PC-9 (cell line): ENCODE data around the gene GDPGP1. TPM values are rescaled to one million over a fixed set of nuclear protein-coding genes. Genes with fewer than 3 reads are reported as not detected.

Source experiments
- BruUV-seq: library from RNA; stranded (reverse); fragments of 400-500 nt; replicated peaks from 2 replicates; lab custom pipeline; 2021; lab: Mats Ljungman, UMichigan
- CTCF ChIA-PET: fragments of 300-600 bp; sonication (Branson Sonifier 250); formaldehyde crosslinking; loops from one replicate; lab custom pipeline; 2022; ENCODE audit warnings: antibody characterized with exemption; lab: Charles Lee
- POLR2A ChIA-PET: fragments of 300-600 bp; sonication (Branson Sonifier 250); formaldehyde crosslinking; loops from one replicate; lab custom pipeline; 2022; ENCODE audit warnings: antibody characterized with exemption; ENCODE audit not compliant: unreplicated experiment; lab: Charles Lee
- DNase-seq, 2 experiments: peaks; one replicate each; pipeline versions ENCODE4 v3.0.0 to v3.0.0-alpha.2; 2015 to 2022; ENCODE audit warnings: mixed read lengths in 1 of 2
- H2AFZ ChIP-seq: fragments of 200-600 bp; sonication (generic); 2 replicates; pipeline ENCODE4 v1.8.1; 2017; ENCODE audit warnings: antibody characterized with exemption
- H3F3A ChIP-seq: fragments of 200-600 bp; sonication (generic); 2 replicates; pipeline ENCODE4 v1.8.1; 2017; ENCODE audit warnings: antibody characterized with exemption, mild to moderate bottlenecking, low read depth; ENCODE audit not compliant: insufficient read depth
- H3K27ac ChIP-seq: fragments of 200-600 bp; sonication (generic); 2 replicates; pipeline ENCODE4 v1.6.1; 2016; ENCODE audit warnings: mixed run types
- H3K27me3 ChIP-seq: fragments of 200-600 bp; sonication (generic); 2 replicates; pipeline ENCODE4 v1.6.1; 2016; ENCODE audit warnings: low read depth, mixed run types; ENCODE audit not compliant: insufficient read depth
- H3K36me3 ChIP-seq: fragments of 200-600 bp; sonication (generic); 2 replicates; pipeline ENCODE4 v1.6.1; 2016; ENCODE audit warnings: low read depth, mixed run types
- H3K4me1 ChIP-seq: fragments of 200-600 bp; sonication (generic); replicated peaks from 2 replicates; pipeline ENCODE4 v1.6.1; 2016; ENCODE audit warnings: mixed run types; ENCODE audit not compliant: insufficient read depth
- H3K4me2 ChIP-seq: fragments of 200-600 bp; sonication (generic); 2 replicates; pipeline ENCODE4 v1.6.1; 2017; ENCODE audit warnings: mixed run types
- H3K4me3 ChIP-seq: fragments of 200-600 bp; sonication (generic); 2 replicates; pipeline ENCODE4 v1.6.1; 2016; ENCODE audit warnings: mixed run types
- H3K79me2 ChIP-seq: fragments of 200-600 bp; sonication (generic); 2 replicates; pipeline ENCODE4 v1.6.1; 2017; ENCODE audit warnings: low read depth, mixed run types
- H3K9me2 ChIP-seq: fragments of 200-600 bp; sonication (generic); 2 replicates; pipeline ENCODE4 v1.8.1; 2017; ENCODE audit warnings: mild to moderate bottlenecking; ENCODE audit not compliant: insufficient read depth
- H3K9me3 ChIP-seq: fragments of 200-600 bp; sonication (generic); 2 replicates; pipeline ENCODE4 v1.8.1; 2016; ENCODE audit warnings: low read depth; ENCODE audit not compliant: insufficient read depth
- H4K20me1 ChIP-seq: fragments of 200-600 bp; sonication (generic); 2 replicates; pipeline ENCODE4 v1.8.1; 2017; ENCODE audit not compliant: insufficient read depth
- EZH2 ChIP-seq: fragments of 200-600 bp; sonication (generic); IDR thresholded peaks from 2 replicates; pipeline ENCODE4 v1.8.0; 2017; ENCODE audit warnings: antibody characterized with exemption, low read depth
- intact Hi-C: fragments of 100-400 bp; cut with micrococcal nuclease; formaldehyde crosslinking; loops from one replicate; pipeline ENCODE4 v1.10.0; 2022; ENCODE audit not compliant: unreplicated experiment
- total RNA-seq: library from RNA; stranded (reverse); gene quantifications from 2 replicates; pipeline ENCODE4 v1.2.3, GENCODE V29; 2021
- TF ChIP-seq, protein P1 (sequence below): fragments of 200-600 bp; sonication (generic); conservative IDR thresholded peaks from 2 replicates; pipeline ENCODE4 v1.6.1; 2017; ENCODE audit warnings: mixed run types, antibody characterized with exemption, mild to moderate bottlenecking, moderate library complexity

The GDPGP1 gene
- total RNA-seq, 1 experiment from 2014 or later, result 7.6 TPM

DNA sequence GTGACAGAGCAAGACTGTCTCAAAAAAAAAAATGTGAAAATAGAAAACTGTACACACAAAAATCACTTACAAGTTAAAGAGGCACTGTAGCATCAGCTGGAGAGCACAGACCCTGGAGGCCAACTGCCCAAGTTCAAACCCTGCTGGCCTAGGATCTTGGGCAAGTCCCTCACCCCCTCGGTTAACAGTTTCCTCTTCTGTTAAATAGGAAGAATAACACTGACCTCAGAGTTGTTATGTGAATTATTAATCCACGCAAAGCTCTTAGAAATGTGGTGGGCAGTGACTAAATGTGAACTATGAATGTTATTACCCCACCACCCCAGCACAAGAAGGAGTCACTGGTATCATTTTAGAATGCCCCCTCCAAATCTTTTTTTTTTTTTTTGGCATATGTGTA is 11.5 kb upstream of the GDPGP1 start:
- CTCF ChIA-PET, result no interaction called here
- H3K4me2 ChIP-seq, result no peak overlapping the region
- no peaks in the 10 kb centered on the region for H3K27me3 ChIP-seq
- no peaks in the 10 kb centered on the region; the same call in 1 of the 2 replicates for H4K20me1 ChIP-seq
- DNase-seq, result no peak
- TF ChIP-seq, protein P1, sequence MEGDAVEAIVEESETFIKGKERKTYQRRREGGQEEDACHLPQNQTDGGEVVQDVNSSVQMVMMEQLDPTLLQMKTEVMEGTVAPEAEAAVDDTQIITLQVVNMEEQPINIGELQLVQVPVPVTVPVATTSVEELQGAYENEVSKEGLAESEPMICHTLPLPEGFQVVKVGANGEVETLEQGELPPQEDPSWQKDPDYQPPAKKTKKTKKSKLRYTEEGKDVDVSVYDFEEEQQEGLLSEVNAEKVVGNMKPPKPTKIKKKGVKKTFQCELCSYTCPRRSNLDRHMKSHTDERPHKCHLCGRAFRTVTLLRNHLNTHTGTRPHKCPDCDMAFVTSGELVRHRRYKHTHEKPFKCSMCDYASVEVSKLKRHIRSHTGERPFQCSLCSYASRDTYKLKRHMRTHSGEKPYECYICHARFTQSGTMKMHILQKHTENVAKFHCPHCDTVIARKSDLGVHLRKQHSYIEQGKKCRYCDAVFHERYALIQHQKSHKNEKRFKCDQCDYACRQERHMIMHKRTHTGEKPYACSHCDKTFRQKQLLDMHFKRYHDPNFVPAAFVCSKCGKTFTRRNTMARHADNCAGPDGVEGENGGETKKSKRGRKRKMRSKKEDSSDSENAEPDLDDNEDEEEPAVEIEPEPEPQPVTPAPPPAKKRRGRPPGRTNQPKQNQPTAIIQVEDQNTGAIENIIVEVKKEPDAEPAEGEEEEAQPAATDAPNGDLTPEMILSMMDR, result no peak
- TF ChIP-seq EZH2, result no peak
- H3K4me3 ChIP-seq, result no peak overlapping the region
- no peaks in the 10 kb centered on the region for H3K4me1 ChIP-seq
- no peak overlapping the region for H3K27ac ChIP-seq
- intact Hi-C loops, result no loop called here
- H3F3A ChIP-seq, result peaks cover 62% of the 10 kb centered on the region
- peaks cover 19% of the 10 kb centered on the region; the same call in 1 of the 2 replicates for H3K79me2 ChIP-seq
- H3K9me3 ChIP-seq, result no peaks in the 10 kb centered on the region
- POLR2A ChIA-PET, result interaction anchor here (0.7 kb wide), 1 partner anchor 317 kb away, joined by 14 read pairs; no protein-coding TSS in a partner anchor
- no TSS peak for BruUV-seq
- no peak overlapping the region for H2AFZ ChIP-seq
- H3K9me2 ChIP-seq, result no peaks in the 10 kb centered on the region
- peaks cover 39% of the 10 kb centered on the region for H3K36me3 ChIP-seq

DNA sequence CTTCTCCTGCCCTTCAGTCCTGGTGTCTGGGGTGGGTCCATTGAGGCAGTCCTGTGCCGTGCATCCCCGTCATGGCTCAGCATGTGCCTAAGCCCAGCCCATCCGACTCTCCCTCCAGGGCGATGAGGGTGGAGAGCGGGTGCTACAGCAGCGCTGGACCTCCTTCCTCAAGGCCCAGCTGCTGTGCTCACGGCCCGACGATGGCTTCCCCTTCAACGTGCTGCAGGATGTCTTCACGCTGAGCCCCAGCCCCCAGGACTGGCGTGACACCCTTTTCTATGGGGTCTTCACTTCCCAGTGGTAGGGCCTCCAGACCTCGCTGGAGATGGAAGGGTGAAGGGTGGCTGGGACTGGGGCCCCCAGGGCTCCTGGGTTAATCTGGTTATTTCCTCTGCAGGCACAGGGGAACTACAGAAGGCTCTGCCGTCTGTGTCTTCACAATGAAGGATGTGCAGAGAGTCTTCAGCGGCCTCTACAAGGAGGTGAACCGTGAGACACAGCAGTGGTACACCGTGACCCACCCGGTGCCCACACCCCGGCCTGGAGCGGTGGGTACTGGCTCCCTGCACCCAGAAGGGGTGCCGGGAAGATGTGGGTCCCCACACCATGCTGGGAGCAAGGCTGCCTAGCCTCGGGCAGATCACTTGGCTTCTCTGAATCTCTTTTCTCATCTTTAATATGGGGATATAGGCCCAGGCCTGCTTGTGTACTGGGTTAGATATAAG is 10.4 kb upstream of the GDPGP1 start:
- intact Hi-C loops, result no loop called here
- TF ChIP-seq EZH2, result no peak
- TF ChIP-seq, protein P1, result no peak
- DNase-seq, result no peak
- Histone ChIP-seq H3K4me3 (no peak overlapping the region), H3K79me2 (peaks cover 10% of the 10 kb centered on the region; the same call in 1 of the 2 replicates), H3K9me3 (no peaks in the 10 kb centered on the region), H2AFZ (no peak overlapping the region), H3K27me3 (no peaks in the 10 kb centered on the region), H4K20me1 (no peaks in the 10 kb centered on the region; the same call in 1 of the 2 replicates), H3F3A (peaks cover 61% of the 10 kb centered on the region), H3K9me2 (no peaks in the 10 kb centered on the region), H3K27ac (no peak overlapping the region), H3K4me1 (no peaks in the 10 kb centered on the region), H3K36me3 (peaks cover 34% of the 10 kb centered on the region), H3K4me2 (no peak overlapping the region)
- BruUV-seq, result no TSS peak
- POLR2A ChIA-PET, result no interaction called here
- CTCF ChIA-PET, result no interaction called here

DNA sequence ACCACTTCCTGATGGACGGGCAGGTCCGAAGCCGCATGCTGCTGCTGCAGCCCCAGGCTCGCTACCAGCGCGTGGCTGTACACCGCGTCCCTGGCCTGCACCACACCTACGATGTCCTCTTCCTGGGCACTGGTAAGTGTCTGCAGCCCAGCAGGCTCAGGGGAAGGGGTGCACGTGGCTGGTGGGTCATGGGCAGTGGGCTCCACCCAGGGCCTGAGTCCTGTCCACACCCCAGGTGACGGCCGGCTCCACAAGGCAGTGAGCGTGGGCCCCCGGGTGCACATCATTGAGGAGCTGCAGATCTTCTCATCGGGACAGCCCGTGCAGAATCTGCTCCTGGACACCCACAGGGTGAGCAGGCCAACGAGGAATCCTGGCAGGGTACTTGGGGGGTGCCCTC is 9.0 kb upstream of the GDPGP1 start:
- no peak overlapping the region for H3K4me2 ChIP-seq
- TF ChIP-seq EZH2, result no peak
- TF ChIP-seq, protein P1, result no peak
- no peaks in the 10 kb centered on the region for H3K79me2 ChIP-seq
- H2AFZ ChIP-seq, result no peak overlapping the region
- H3K4me3 ChIP-seq, result no peak overlapping the region
- intact Hi-C loops, result no loop called here
- peaks cover 64% of the 10 kb centered on the region for H3F3A ChIP-seq
- no peak for DNase-seq
- peaks cover 23% of the 10 kb centered on the region for H3K36me3 ChIP-seq
- H3K27me3 ChIP-seq, result no peaks in the 10 kb centered on the region
- ChIA-PET CTCF (no interaction called here), POLR2A (no interaction called here)
- no peaks in the 10 kb centered on the region for H3K9me3 ChIP-seq
- BruUV-seq, result no TSS peak
- peaks cover 14% of the 10 kb centered on the region; the same call in 1 of the 2 replicates for H4K20me1 ChIP-seq
- H3K27ac ChIP-seq, result no peak overlapping the region
- no peaks in the 10 kb centered on the region for H3K9me2 ChIP-seq
- H3K4me1 ChIP-seq, result peaks cover 9% of the 10 kb centered on the region
